ENCODE measurements around the gene TAL2.
"Not testable (repeated sequence)": the region's sequence is repeated elsewhere in the genome, so short reads cannot be mapped to it uniquely, and the experiment has no call there.

The TAL2 gene

DNA sequence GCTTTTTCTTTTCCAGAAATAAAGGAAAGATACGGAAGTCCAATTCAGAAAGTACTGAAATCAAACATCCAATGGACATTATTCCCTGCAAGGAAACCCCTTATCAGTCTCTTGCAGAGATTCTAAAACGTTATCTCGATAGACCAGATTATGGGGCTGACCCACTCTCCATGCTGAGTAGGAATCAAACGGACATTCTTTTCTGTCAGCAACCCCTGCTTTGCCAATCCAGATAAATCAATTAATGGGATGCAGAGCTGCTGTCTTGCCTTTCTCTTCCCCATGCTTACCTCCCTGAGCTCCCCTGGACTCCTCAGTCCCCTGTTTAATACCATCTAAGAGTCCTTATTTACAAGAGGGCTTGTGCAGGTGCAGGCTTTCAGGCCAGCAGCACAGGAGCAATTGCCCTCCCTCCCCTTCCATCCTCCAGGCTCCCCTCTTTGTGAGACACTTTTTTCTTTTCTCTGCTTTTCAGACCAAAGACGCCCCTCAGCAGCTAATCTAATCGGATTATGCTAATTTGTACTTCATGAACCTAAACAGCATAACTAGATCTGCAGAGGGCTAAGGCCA, 14.2 kb downstream of the TAL2 start:
- no peak for DNase-seq (ENCODE audit: low read depth)

GRCh38 chr9:105678163-105678562, 15.9 kb downstream of the TAL2 start:
- no peak for DNase-seq (ENCODE audit: low read depth)

GRCh38 chr9:105678781-105679180, 16.5 kb downstream of the TAL2 start:
- DNase-seq (ENCODE audit: low read depth): no peak

DNA sequence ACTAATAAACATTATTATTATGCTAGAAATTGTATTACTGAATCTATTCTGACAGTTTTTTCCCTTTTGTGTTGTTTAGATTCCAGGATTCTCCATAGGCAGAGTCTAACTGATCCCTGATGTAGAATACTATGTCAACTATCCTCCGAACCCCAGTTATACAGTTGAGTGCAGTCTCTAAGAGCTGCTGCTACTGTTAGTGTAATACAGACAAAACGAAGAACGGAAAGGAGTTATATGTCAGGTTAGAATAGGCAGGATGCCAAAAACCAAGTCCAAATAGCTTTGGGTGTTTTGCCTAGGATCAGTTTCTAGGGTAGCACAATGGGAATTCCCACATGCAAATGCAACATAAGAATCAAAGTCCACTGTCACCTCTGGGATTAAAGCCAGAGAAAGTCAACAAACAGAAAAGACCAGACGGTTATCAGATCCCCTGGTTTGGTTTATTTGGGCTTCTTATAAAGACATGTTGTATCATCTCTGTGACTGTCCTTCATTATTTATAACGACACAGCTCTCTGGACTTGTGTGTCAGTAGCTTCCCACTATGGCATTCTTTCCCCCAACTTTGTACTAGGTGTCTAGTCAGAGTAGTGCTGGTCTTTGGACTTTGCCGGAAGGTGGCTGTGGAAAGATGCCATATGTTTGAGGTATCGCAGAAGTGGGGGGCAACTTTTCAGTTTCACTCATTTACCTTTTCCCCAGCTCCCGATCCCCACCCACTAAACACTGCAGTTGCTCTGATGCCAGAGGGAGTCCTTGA, 17.2 kb downstream of the TAL2 start:
- no peak for DNase-seq (ENCODE audit: low read depth)

- no peak for DNase-seq (ENCODE audit: low read depth)
Measured at GRCh38 chr9:105681313-105681712, 19.1 kb downstream of the TAL2 start.

DNA sequence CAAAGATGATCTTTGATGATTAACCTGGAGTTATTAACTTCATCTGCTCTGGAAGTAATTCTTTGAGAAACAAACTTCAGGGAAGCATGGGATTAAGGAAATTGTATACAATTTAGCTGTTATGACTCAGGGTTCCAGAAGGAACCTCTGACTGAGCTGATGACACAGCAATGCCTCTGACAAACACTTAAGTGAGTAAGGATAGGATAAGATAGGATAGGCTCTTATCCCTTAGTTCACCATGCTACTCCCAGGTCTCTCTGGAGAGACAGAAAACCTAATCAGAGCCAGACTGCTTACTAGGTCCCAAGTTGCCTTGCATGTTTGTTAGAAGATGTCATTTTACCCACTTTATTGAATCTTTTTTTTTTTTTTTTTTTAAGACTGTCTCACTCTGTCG, 19.5 kb downstream of the TAL2 start:
- no peak for DNase-seq (ENCODE audit: low read depth)

DNA sequence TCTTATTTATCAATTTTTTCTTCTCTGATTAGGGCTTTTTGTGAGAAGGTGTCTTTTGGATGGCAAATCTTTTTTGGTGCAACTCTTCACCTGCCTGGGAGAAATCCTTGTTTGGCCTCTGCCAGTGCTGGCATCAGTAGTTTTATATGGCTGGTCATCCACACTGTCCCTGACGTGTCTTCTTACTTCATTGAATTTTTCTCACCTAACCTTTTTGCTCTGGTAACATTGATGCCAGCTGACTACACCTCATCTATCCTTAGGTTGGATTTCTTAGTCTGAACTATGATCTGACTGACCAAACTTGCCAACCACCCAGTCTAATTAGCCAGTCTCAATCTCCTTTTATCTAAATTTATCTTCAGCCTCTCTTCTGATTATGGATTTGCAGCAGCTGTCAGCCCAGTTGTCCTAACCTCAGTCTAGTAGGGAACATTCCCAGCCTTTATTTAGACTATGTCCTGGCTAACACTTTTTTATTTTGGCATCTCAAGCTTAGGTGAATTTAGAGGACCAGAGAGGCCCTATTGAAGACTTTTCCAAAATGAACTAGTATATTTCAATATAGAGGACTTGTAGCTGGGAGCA, 21.5 kb downstream of the TAL2 start:
- no peak for DNase-seq (ENCODE audit: low read depth)

- DNase-seq (ENCODE audit: low read depth): no peak
Measured at GRCh38 chr9:105686936-105687335, 24.7 kb downstream of the TAL2 start.

DNA sequence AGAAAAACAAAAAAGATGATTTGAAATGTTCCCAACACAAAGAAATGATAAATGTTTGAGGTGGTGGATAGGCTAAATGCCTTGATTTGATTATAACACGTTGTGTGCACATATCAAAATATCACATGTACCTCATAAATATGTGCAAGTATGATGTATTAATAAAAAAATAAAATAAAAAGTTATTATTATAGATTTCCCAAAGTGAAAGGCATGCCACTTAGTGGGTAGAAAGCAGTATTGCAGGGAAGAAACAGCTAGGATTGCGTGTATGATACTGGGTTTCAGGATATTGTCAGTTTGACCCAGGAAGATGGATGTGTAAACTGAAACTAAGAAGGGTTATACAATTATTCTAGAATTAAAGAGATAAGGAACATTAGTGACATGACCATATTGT, 28.5 kb downstream of the TAL2 start:
- DNase-seq (ENCODE audit: low read depth): no peak

DNA sequence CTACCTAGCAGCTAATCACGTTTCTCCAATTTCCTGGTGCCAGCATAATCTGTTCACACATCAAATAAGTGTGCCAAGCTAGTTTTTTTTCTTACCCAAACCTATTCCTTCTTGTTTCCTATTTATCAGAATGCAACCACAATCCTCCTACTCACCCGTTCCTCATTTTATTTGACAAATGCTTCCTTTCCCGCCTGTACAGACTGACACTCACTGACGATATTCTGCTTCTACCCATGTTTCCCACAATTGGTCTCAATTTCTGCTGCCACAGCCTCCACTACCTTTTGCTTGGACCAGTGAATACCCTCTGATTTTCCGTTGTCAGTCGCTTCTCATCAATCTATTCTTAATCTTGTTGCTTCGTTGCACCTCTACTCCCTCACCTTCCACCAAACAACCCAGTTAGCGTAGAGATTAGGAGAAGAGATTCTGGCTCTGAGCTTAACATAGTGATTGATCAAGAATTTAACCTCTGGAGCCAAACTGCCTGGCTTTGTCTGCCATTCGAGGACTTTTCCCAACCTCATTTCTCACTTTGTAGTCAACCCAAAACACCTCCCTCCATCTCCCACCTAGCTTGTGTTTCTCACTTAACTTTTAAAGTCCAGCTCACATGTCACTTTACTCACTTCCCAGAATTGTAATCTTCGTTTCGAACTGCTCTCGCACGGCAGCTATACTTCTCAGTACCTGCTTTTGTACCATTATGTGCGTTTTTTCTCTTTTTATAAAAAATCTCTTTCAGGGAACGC, 31.4 kb downstream of the TAL2 start:
- no peak for DNase-seq (ENCODE audit: low read depth)

DNA sequence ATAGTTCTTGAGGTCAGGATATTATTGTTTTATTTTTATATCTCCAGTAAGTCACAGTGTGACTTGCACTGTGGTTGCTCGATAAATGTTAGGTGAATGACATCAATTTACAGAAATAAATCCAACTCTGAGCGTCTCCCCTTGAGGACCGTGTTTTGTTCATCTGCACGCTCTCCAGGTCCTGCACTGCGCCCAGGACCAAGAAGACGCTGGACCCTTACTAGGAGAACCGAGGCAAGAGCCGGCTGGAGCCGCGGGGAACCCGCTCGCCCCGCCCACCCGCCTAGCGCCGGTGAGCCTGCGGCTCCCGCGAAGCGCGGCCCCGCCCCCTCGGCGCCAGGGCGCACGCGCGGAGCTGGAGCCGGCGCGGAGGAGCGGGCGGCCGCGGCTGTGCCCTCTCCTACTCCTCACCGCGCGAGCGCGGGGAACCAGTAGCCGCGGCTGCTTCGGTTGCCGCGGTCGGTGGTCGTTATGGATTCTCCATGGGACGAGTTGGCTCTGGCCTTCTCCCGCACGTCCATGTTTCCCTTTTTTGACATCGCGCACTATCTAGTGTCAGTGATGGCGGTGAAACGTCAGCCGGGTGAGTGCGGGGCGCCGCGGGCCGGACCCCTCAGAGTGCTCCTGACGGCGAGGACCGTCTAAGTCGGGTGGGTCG, 32.1 kb downstream of the TAL2 start, which contains the start of gene TMEM38B:
Gene TMEM38B (plus strand): TSS at position 352 of the 658 bp plus-strand sequence. CDS start 120 bp downstream, at position 472.
- DNase-seq (ENCODE audit: low read depth): peak; percentile 71

DNA sequence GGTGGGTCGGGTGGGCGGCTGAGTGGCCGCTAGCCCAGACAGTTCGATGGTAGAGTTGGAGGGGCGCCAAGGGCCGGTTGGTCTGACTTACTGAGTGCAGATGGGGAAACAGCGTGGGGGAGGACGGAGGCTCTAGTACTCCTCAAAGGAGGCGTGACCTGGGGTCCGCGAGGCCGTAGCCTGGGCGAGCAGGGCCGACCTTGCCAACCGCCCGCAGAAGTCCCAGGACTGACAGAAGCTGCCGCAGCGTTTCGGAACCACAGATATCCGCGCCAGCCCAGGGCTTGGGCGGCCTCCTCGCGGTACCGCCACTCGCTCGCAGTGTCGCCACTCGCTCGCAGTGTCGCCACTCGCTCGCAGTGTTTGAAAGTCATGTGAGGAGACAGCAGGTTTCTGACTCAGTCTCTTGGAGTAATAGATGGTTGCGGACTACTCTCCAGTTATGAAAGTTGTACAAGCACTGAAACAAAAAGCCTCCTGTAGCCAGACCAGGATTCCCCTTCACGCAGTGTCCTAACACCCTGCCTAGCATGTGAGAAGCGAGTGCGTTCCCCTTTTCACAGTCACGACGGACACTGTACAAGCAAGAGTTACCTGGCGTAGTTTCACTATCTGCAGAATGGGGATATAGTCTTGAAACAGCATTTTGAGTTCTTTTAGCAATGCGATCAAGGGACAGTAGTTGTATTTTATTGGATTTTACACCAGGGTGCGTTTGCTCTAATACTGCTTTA, 32.8 kb downstream of the TAL2 start:
- DNase-seq (ENCODE audit: low read depth): peak; percentile 31

DNA sequence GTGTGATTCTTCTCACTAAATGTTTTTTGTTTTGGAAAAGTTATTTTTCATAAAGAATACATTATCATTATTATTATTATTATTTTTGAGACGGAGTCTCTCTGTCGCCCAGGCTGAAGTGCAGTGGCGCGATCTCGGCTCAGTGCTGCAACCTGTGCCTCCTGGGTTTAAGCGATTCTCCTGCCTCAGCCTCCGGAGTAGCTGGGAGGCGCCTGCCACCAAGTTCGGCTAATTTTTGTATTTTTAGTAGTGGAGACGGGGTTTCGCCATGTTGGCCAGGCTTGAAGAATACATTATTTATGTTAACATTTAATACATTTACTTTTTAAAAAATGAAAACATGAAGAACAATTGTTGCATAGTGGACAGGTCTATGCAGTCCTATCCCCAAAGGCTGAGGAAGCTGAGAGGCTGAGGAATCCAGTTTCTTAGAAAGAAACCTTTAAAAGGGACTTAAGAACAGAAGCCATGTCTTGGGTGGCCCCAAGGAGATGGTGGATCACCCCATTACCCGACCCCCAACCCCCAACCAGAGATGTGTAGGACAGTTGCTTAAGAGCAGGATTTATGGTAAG, 34.0 kb downstream of the TAL2 start:
- DNase-seq (ENCODE audit: low read depth): no peak

GRCh38 chr9:105697871-105698270, 35.6 kb downstream of the TAL2 start:
- no peak for DNase-seq (ENCODE audit: low read depth)

- no peak for DNase-seq (ENCODE audit: low read depth)
Measured at GRCh38 chr9:105698348-105698870, 36.2 kb downstream of the TAL2 start.

DNA sequence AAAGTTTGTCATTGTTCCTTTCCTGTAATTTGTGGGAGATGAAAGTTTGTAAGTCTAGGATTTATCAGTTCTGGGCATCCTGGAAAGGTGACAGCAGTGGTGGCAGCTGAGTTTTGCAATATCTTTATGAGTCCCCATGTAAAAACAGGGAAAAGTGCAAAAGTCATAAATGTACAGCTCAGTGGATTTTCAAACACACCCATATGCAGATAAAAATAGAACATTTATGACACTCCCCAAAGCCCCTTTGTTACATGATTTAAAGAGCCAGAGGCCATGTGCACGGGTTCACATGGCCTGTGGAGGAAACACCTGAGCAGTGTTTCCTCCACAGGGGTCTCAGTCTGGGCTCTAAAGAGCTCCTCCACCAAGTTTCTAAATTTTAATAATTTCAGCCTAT, 38.4 kb downstream of the TAL2 start:
- no peak for DNase-seq (ENCODE audit: low read depth)

DNA sequence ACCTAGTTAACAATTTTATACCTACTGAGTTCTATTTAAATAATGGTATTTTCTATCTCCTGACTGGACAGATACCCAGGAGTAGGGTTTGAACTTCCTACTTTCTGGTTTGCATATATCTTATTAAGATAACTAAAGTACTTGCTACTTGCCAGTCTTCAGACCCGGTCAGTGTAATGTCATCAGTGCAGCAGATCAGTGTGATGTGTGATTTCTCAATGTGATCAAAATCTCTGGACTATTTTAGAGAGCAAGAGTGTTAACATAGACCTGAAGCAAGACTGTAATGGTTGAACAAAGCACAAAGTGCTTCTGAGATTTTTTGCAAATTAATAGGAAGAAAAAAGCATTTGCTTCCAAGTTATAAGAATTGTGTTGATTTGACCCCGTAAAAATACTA, 38.9 kb downstream of the TAL2 start:
- no peak for DNase-seq (ENCODE audit: low read depth)

GRCh38 chr9:105702207-105702606, 40.0 kb downstream of the TAL2 start:
- no peak for DNase-seq (ENCODE audit: low read depth)

- DNase-seq (ENCODE audit: low read depth): not testable (repeated sequence)
Measured at GRCh38 chr9:105703638-105704037, 41.4 kb downstream of the TAL2 start.

DNA sequence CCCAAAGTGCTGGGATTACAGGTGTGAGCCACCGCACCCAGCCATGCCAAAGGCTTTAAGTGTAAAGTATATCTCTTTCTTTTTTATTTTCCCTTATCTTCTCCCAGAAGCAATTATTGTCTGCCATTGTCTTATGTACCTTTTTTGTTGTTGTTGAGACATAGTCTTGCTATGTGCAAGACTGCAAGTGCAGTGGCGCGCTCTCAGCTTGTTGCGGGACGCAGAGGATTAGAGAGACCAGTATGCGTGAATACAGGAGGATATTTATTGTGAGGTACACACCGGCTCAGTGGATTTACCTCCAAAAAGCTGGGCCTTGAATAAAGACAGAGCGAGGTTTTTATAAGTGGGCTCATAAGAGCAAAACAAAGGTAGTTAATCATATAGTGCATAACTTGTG, 43.9 kb downstream of the TAL2 start:
- no peak for DNase-seq (ENCODE audit: low read depth)

DNA sequence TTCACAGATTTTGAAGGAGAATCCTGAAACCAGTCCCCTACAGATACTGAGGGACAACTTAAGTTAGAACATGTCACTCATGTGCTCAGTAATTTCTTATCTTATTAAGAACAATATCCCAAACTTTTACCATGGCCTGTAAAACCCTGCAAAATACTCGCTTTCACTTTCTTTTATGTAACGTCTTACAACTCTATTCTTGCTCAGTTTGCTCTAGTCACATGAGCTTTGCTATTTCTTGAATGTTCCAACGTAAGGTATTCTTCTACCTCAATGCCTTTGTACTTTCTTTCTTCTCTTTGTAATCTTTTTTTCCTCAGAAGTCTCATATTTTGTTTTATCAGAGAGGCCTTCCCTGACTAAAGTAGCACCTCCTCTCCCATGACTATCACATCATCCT, 46.1 kb downstream of the TAL2 start:
- DNase-seq (ENCODE audit: low read depth): no peak

Data from activated T-helper 9 cell treated with anti-CD3 and anti-CD28 coated beads, Interleukin-2, amount 50 U/mL, for 16 hours (primary cell).